ENCODE measurements around the gene KLHDC8B.

- TF ChIP-seq CTCF (IDR thresholded peaks at IDR 0.05) (no peak), POLR2A (IDR thresholded peaks at IDR 0.05) (no peak), POLR2AphosphoS5 (IDR thresholded peaks at IDR 0.05) (no peak)
Observed at GRCh38 chr3:49172551-49173041, 1.2 kb downstream of the KLHDC8B start.

Measured in prostate gland (tissue), 2 donors.